Breast epithelium (tissue), 3 donors: ENCODE measurements around the gene SCN9A.
"Not testable (repeated sequence)": the region's sequence is repeated elsewhere in the genome, so short reads cannot be mapped to it uniquely, and the experiment has no call there.

ENCODE experiments used
- POLR2A ChIP-seq: fragments of 450-650 bp; IDR thresholded peaks from one replicate; pipeline ENCODE4 v1.6.1; 2016; ENCODE audit warnings: antibody characterized with exemption, mild to moderate bottlenecking, moderate library complexity
- TF ChIP-seq, protein P1 (sequence below), 3 donors: fragments of 450-650 bp; IDR thresholded peaks; one replicate each; pipeline ENCODE4 v1.5.1; 2016 to 2017; ENCODE audit warnings: antibody characterized with exemption in 3 of 3, mild to moderate bottlenecking in 3 of 3, moderate library complexity in 3 of 3

DNA sequence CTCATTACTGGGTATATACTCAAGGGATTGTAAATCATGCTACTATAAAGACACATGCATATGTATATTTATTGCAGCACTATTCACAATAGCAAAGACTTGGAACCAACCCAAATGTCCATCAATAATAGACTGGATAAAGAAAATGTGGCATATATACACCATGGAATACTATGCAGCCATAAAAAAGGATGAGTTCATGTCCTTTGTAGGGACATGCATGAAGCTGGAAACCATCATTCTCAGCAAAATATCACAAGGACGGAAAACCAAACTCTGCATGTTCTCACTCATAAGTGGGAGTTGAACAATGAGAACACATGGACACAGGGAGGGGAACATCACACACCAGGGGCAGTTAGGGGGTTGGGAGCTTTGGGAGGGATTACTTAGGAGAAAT lies 169.6 kb downstream of the SCN9A start:
- TF ChIP-seq, protein P1, sequence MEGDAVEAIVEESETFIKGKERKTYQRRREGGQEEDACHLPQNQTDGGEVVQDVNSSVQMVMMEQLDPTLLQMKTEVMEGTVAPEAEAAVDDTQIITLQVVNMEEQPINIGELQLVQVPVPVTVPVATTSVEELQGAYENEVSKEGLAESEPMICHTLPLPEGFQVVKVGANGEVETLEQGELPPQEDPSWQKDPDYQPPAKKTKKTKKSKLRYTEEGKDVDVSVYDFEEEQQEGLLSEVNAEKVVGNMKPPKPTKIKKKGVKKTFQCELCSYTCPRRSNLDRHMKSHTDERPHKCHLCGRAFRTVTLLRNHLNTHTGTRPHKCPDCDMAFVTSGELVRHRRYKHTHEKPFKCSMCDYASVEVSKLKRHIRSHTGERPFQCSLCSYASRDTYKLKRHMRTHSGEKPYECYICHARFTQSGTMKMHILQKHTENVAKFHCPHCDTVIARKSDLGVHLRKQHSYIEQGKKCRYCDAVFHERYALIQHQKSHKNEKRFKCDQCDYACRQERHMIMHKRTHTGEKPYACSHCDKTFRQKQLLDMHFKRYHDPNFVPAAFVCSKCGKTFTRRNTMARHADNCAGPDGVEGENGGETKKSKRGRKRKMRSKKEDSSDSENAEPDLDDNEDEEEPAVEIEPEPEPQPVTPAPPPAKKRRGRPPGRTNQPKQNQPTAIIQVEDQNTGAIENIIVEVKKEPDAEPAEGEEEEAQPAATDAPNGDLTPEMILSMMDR (IDR thresholded peaks at IDR 0.05) = not testable (repeated sequence)
- not testable (repeated sequence) for TF ChIP-seq POLR2A
